HepG2 (cell line): ENCODE data around the gene MT1G. TPM values are rescaled to one million over a fixed set of nuclear protein-coding genes. Genes with fewer than 3 reads are reported as not detected.
A peak's percentile ranks its signal among the peaks of the same experiment; 100 is the strongest.

ENCODE experiments used
- DDIT3 ChIP-seq: sonication (generic); formaldehyde crosslinking; IDR thresholded peaks from 2 replicates; pipeline ENCODE4 v1.4.0; 2020; ENCODE audit warnings: mild to moderate bottlenecking, missing genetic modification reagents
- KLF13 ChIP-seq: sonication (generic); formaldehyde crosslinking; IDR thresholded peaks from 2 replicates; pipeline ENCODE4 v1.4.0; 2020; ENCODE audit warnings: mild to moderate bottlenecking, missing genetic modification reagents
- MED8 ChIP-seq: sonication (generic); formaldehyde crosslinking; IDR thresholded peaks from 2 replicates; pipeline ENCODE4 v1.8.1; 2023; ENCODE audit warnings: mild to moderate bottlenecking, missing genetic modification reagents; ENCODE audit not compliant: insufficient replicate concordance
- MYC ChIP-seq: sonication (generic); formaldehyde crosslinking; IDR thresholded peaks from 2 replicates; pipeline ENCODE4 v1.9.0; 2021; ENCODE audit warnings: missing genetic modification reagents, borderline replicate concordance
- REPIN1 ChIP-seq: sonication (generic); formaldehyde crosslinking; IDR thresholded peaks from 2 replicates; pipeline ENCODE4 v1.8.0; 2022; ENCODE audit warnings: missing genetic modification reagents, low read depth, mild to moderate bottlenecking, borderline replicate concordance
- SOX5 ChIP-seq: IDR thresholded peaks from 2 replicates; pipeline ENCODE4 v1.6.1; 2016; ENCODE audit warnings: borderline replicate concordance
- TFE3 ChIP-seq: IDR thresholded peaks from 2 replicates; pipeline ENCODE4 v1.6.1; 2016
- ZNF160 ChIP-seq: sonication (generic); formaldehyde crosslinking; IDR thresholded peaks from 2 replicates; pipeline ENCODE4 v1.8.0; 2022; ENCODE audit warnings: mild to moderate bottlenecking, inconsistent platforms, missing genetic modification reagents
- ZNF180 ChIP-seq: sonication (generic); formaldehyde crosslinking; IDR thresholded peaks from 2 replicates; pipeline ENCODE4 v1.4.0; 2020; ENCODE audit warnings: low read depth, missing genetic modification reagents, borderline replicate concordance
- ZNF260 ChIP-seq: sonication (generic); formaldehyde crosslinking; IDR thresholded peaks from 2 replicates; pipeline ENCODE4 v1.4.0; 2020; ENCODE audit warnings: missing genetic modification reagents, low read depth, mild to moderate bottlenecking, borderline replicate concordance
- ZNF512B ChIP-seq: sonication (generic); formaldehyde crosslinking; IDR thresholded peaks from 2 replicates; pipeline ENCODE4 v1.5.1; 2020; ENCODE audit warnings: missing genetic modification reagents, mild to moderate bottlenecking, borderline replicate concordance
- ZNF597 ChIP-seq: sonication (generic); formaldehyde crosslinking; IDR thresholded peaks from 2 replicates; pipeline ENCODE4 v1.5.0; 2020; ENCODE audit warnings: missing genetic modification reagents
- ZSCAN9 ChIP-seq: IDR thresholded peaks from 2 replicates; pipeline ENCODE4 v1.6.1; 2016; ENCODE audit warnings: borderline replicate concordance
- polyA plus RNA-seq, 8 experiments: library from polyadenylated mRNA; depleted of rRNA in 3 of 8; stranded (reverse) in 7 of 8; unstranded in 1 of 8; fragments of >200 nt; fragmentation: Illumina TruSeq in 4 of 8; extraction: Trizol in 4 of 8; gene quantifications; 2 replicates each; pipeline versions ENCODE4 v1.2.1 to v1.2.3, GENCODE V29; 2011 to 2016; ENCODE audit warnings: low read depth in 4 of 8, missing spikeins in 1 of 8, mixed read lengths in 1 of 8; ENCODE audit not compliant: insufficient read depth in 1 of 8
- total RNA-seq, 5 experiments: library from RNA; depleted of rRNA; stranded (reverse); fragments of >200 nt; fragmentation: Illumina TruSeq; extraction: Trizol; gene quantifications; 2 replicates each; pipeline ENCODE4 v1.2.3, GENCODE V29; 2016; ENCODE audit warnings: low read depth in 1 of 5
- TF ChIP-seq, protein P1 (sequence below): IDR thresholded peaks from 2 replicates; pipeline ENCODE4 v1.6.1; 2016; ENCODE audit warnings: missing biosample characterization, missing genetic modification reagents, low read depth
- TF ChIP-seq, protein P2 (sequence below): sonication (generic); formaldehyde crosslinking; IDR thresholded peaks from 2 replicates; pipeline ENCODE4 v1.8.1; 2023; ENCODE audit warnings: mild to moderate bottlenecking, missing genetic modification reagents
- TF ChIP-seq, protein P3 (sequence below): IDR thresholded peaks from 2 replicates; pipeline ENCODE4 v1.6.1; 2016; ENCODE audit warnings: missing genetic modification reagents, missing compliant biosample characterization
- TF ChIP-seq, protein P4 (sequence below): sonication (generic); formaldehyde crosslinking; IDR thresholded peaks from 2 replicates; pipeline ENCODE4 v1.5.0; 2020; ENCODE audit warnings: mild to moderate bottlenecking, missing genetic modification reagents

The MT1G gene
- total and polyA plus RNA-seq, 2 of the 13 experiments (the other 11 are each of a cell fraction or from before 2014, with no cell fraction given) = 3.6 to 377 TPM

DNA sequence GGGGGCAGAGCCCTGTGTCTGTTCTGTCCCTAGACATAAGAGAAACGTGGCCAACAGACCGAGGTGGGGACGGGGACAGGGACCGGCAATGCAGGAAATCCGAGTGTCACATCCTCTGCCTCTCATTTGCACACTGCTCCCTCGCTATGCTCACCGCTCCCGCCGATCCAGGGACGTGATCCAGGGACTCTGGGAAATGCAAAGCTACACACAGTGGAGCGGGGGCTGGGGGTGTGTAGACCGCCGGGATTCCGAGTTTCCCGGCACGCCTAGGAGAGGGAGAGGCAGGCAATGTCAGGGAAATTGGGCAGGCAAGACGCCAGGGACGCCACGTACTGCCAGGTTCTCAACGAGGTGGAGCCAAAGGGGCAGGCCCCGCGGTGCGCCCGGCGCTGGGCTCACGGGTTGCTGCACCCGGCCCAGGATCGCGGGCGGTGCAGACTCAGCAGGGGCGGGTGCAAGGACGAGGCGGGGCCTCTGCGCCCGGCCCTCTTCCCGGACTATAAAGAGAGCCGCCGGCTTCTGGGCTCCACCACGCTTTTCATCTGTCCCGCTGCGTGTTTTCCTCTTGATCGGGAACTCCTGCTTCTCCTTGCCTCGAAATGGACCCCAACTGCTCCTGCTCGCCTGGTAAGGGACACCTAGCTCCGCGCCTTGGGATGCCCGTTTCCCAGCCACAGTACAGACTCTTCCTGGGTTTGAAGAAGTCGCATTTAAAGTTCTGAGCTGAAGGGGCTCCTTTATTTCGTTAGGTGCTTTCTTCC lies 14.3 kb upstream of the MT1G start, which contains the start of gene MT1X (continued):
- TF ChIP-seq ZNF160 (CRISPR knock-in tag) = no peak; the same call in 1 of the 2 replicates
- no peak for TF ChIP-seq ZNF597 (CRISPR knock-in tag)
- peak; percentile 75 for TF ChIP-seq MED8 (CRISPR knock-in tag)
- TF ChIP-seq ZNF260 (CRISPR knock-in tag) = no peak
- peak; percentile 67; the same call in 1 of the 2 replicates for TF ChIP-seq REPIN1 (CRISPR knock-in tag)
- TF ChIP-seq, protein P1, sequence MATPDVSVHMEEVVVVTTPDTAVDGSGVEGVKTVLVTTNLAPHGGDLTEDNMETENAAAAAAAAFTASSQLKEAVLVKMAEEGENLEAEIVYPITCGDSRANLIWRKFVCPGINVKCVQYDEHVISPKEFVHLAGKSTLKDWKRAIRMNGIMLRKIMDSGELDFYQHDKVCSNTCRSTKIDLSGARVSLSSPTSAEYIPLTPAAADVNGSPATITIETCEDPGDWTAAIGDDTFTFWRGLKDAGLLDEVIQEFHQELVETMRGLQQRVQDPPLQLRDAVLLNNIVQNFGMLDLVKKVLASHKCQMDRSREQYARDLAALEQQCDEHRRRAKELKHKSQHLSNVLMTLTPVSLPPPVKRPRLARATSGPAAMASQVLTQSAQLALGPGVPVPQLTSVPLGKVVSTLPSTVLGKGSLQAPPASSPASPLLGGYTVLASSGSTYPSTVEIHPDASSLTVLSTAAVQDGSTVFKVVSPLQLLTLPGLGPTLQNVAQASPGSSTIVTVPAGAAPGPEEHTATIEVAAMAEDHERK = no peak
- TF ChIP-seq, protein P2, sequence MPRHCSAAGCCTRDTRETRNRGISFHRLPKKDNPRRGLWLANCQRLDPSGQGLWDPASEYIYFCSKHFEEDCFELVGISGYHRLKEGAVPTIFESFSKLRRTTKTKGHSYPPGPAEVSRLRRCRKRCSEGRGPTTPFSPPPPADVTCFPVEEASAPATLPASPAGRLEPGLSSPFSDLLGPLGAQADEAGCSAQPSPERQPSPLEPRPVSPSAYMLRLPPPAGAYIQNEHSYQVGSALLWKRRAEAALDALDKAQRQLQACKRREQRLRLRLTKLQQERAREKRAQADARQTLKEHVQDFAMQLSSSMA (CRISPR knock-in tag) = peak; percentile 90; the same call in 1 of the 2 replicates
- no peak for TF ChIP-seq SOX5 (CRISPR knock-in tag)
- no peak for TF ChIP-seq ZSCAN9 (CRISPR knock-in tag)
- TF ChIP-seq ZNF180 (CRISPR knock-in tag) = peak; percentile 71; the same call in 1 of the 2 replicates
- TF ChIP-seq, protein P3, sequence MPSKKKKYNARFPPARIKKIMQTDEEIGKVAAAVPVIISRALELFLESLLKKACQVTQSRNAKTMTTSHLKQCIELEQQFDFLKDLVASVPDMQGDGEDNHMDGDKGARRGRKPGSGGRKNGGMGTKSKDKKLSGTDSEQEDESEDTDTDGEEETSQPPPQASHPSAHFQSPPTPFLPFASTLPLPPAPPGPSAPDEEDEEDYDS (CRISPR knock-in tag) = peak; percentile 96
- peak; percentile 48 for TF ChIP-seq TFE3 (CRISPR knock-in tag)
- TF ChIP-seq, protein P4, sequence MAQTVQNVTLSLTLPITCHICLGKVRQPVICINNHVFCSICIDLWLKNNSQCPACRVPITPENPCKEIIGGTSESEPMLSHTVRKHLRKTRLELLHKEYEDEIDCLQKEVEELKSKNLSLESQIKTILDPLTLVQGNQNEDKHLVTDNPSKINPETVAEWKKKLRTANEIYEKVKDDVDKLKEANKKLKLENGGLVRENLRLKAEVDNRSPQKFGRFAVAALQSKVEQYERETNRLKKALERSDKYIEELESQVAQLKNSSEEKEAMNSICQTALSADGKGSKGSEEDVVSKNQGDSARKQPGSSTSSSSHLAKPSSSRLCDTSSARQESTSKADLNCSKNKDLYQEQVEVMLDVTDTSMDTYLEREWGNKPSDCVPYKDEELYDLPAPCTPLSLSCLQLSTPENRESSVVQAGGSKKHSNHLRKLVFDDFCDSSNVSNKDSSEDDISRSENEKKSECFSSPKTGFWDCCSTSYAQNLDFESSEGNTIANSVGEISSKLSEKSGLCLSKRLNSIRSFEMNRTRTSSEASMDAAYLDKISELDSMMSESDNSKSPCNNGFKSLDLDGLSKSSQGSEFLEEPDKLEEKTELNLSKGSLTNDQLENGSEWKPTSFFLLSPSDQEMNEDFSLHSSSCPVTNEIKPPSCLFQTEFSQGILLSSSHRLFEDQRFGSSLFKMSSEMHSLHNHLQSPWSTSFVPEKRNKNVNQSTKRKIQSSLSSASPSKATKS (CRISPR knock-in tag) = no peak
- TF ChIP-seq ZNF512B (CRISPR knock-in tag) = no peak
- peak; percentile 85; the same call in 1 of the 2 replicates for TF ChIP-seq MYC (CRISPR knock-in tag)
- TF ChIP-seq DDIT3 (CRISPR knock-in tag) = no peak
- TF ChIP-seq KLF13 (CRISPR knock-in tag) = no peak
